Sciatic nerve (tissue), 2 donors: ENCODE measurements around the gene PPP1R9B. TPM values are rescaled to one million over a fixed set of nuclear protein-coding genes. Genes with fewer than 3 reads are reported as not detected.
A peak's percentile ranks its signal among the peaks of the same experiment; 100 is the strongest.

Experiments used
- ATAC-seq: fragments of 200-7000 bp; cut with Tn5 transposase; one replicate; pipeline ENCODE4 v1.9.1; 2020; ENCODE audit warnings: mild to moderate bottlenecking, moderate library complexity
- DNase-seq: peaks from one replicate; pipeline ENCODE4 v3.0.0-alpha.2; 2020; ENCODE audit warnings: low spot score
- intact Hi-C: fragments of 100-400 bp; cut with DNase I; formaldehyde crosslinking; loops from one replicate; pipeline ENCODE4 v1.14.2; 2022
- total RNA-seq: library from RNA; stranded (reverse); fragmentation: NEBNext Ultra II Directional; extraction: Animal tissue kit (Norgen Biotek cat#: 25700); gene quantifications from one replicate; pipeline ENCODE4 v1.2.1, GENCODE V29; 2021
- donor health status: DM: no; HTN: no; CAD: no.
- donor health status: DM: no; HTN: no; CAD: no.

Gene PPP1R9B
- total RNA-seq, 1 donor from 2014 or later = 58.8 TPM

- no peak for DNase-seq
- intact Hi-C loops = no loop called here
- ATAC-seq = no peak
Observed at GRCh38 chr17:50163843-50164696, 13.6 kb upstream of the PPP1R9B start.

- no peak for DNase-seq
- ATAC-seq = no peak
- intact Hi-C loops = no loop called here
Observed at GRCh38 chr17:50162466-50163254, 12.2 kb upstream of the PPP1R9B start.

GRCh38 chr17:50161911-50162288 lies 11.4 kb upstream of the PPP1R9B start:
- intact Hi-C loops = no loop called here
- DNase-seq = no peak
- ATAC-seq = peak; percentile 10

DNA sequence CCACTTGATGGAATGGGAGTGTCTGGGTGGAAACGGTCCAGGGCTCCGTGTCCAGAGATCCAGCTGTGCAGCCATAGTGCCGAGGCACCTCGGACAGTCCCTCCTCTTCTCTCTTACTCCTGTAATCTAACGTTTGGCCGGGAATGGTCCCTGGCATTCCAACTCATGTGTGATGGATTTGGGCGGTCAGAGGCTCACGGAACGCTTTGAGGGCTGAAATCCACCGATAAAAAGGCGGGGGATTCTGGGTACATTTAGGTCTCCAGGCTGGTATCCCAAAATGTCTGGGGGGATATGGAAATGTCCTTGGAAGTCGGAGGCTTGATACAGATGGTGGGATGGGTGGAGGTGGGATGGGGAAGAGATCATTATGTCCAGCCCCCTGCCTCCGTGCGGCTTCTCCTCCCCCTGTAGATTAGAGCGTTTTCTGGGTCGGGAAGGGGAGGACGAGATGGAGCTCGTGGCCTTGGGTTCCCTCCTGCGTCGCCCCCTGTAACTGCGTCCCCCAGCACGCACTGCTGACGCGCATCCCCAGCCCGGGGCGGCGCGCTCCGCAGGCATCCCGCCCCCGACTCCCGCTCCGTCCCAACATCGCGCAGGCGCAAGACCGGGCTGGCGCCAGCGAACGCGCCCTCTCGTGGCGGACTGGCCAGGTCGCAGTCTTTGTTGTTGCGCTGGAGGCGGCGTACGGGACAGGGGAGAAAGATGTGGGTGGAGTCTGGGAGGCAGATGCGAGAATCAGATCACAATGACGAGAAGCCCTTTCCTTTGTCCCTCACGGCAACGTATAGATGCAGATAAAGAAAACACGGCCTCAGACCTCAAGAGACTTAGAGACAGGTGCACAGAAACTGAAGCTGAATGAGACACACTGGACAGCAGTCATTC lies 10.8 kb upstream of the PPP1R9B start:
- intact Hi-C loops = no loop called here
- DNase-seq = peak; percentile 95
- ATAC-seq = peak; percentile 96

- ATAC-seq = no peak
- no peak for DNase-seq
- intact Hi-C loops = loop anchor here (10.0 kb wide), 1 partner anchor 63 kb away; the partner anchor contains the start of gene PDK2
Observed at GRCh38 chr17:50157891-50158290, 7.4 kb upstream of the PPP1R9B start.

- no peak for DNase-seq
- intact Hi-C loops = loop anchor here (10.0 kb wide), 1 partner anchor 60 kb away; the partner anchor contains the start of gene PDK2
- no peak for ATAC-seq
Observed at GRCh38 chr17:50155115-50155819, 4.8 kb upstream of the PPP1R9B start.

DNA sequence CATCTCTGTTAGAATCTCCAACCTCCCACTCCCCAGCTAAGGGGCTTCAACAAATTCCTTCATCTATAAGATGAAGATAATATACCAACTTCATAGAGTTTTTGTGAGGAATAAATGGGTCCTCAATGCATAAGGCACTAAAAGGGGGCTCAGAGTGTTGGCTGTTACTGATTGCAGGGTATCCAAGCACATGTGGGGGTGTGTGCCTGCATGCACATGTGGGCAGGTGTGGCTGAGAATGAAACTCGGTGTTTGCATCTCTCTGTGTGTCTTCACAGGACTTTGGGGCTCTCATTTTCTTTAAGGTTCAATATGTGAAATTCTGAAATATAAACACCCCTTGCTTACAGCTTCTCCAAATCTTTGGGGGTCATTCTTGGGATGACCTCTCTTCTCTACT lies 4.1 kb upstream of the PPP1R9B start:
- ATAC-seq (no peak), DNase-seq (no peak)
- intact Hi-C loops = loop anchor here (10.0 kb wide), 1 partner anchor 60 kb away; the partner anchor contains the start of gene PDK2

- ATAC-seq = no peak
- no peak for DNase-seq
- intact Hi-C loops = loop anchor here (10.0 kb wide), 1 partner anchor 59 kb away; the partner anchor contains the start of gene PDK2
Observed at GRCh38 chr17:50153650-50154575, 3.4 kb upstream of the PPP1R9B start.

DNA sequence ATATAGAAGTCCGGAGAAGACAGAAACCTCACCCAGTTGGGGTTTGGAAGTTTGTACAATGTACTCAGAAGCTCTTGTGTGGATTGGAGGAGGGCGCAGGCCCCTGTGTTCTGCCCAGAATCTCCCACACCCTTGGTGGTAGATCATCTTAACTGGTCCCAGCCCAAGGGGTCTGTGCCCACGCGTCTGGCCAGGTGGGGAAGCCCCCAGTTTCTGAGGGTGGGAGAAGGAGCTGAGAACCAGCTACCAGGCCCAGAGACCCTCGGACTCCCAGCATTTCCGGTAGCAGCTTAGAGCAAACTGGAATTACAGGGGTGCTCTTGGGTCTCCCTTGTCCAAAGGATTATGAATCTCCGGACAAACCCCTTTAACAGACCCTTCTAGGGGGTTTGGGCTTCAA lies 2.3 kb upstream of the PPP1R9B start:
- ATAC-seq = no peak
- DNase-seq = no peak
- intact Hi-C loops = loop anchor here (10.0 kb wide), 1 partner anchor 58 kb away; the partner anchor contains the start of gene PDK2

- ATAC-seq (peak; percentile 88), DNase-seq (peak; percentile 86)
- intact Hi-C loops = loop anchor here (10.0 kb wide), 1 partner anchor 57 kb away; the partner anchor contains the start of gene PDK2
Observed at GRCh38 chr17:50151937-50152547, 1.6 kb upstream of the PPP1R9B start.

DNA sequence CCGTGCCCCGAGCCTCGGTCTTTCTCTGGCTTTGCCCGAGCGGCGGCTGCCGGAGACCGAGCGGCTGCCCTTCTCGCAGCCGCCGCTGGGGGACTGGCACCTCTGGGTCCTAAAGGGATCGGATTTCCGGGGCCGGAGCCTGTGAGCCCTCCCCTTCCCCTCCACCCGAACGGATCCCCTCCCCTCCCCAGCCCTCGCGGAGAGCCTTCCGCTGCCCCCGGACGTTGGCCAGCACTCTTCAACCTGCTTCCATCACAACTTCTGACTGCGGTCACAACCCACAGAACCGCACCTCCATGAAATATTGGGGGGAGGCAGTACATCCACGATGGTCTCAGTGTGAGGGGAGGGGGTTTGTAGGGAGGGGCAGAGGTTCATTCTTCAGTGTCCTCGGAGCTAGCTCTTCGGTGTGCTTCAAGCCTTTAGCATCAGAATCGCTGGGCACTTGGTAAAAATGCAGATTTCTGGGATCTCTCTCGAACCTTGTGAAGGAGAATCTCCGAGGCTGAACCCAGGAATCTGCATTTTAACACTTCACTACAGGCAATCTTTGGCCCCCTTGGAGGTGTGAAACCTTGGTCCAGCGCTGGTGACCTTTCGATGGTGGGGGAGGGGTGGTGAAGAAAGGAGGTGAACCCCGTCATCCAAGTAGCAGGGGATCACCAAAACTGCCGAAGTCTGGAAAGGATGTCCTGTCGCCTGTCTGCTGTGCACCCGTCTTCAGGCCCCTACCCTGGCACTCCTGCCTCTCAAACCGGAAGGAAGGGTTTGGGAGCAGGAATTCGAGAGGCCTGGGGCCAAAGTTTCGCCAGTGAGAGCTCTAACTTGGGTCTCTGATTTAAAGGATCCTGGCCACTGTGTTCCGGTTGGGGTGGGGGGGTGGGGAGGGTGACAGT lies 812 bp upstream of the PPP1R9B start:
- DNase-seq = peak; percentile 94
- intact Hi-C loops = loop anchor here (10.0 kb wide), 1 partner anchor 56 kb away; the partner anchor contains the start of gene PDK2
- ATAC-seq = peak; percentile 85

DNA sequence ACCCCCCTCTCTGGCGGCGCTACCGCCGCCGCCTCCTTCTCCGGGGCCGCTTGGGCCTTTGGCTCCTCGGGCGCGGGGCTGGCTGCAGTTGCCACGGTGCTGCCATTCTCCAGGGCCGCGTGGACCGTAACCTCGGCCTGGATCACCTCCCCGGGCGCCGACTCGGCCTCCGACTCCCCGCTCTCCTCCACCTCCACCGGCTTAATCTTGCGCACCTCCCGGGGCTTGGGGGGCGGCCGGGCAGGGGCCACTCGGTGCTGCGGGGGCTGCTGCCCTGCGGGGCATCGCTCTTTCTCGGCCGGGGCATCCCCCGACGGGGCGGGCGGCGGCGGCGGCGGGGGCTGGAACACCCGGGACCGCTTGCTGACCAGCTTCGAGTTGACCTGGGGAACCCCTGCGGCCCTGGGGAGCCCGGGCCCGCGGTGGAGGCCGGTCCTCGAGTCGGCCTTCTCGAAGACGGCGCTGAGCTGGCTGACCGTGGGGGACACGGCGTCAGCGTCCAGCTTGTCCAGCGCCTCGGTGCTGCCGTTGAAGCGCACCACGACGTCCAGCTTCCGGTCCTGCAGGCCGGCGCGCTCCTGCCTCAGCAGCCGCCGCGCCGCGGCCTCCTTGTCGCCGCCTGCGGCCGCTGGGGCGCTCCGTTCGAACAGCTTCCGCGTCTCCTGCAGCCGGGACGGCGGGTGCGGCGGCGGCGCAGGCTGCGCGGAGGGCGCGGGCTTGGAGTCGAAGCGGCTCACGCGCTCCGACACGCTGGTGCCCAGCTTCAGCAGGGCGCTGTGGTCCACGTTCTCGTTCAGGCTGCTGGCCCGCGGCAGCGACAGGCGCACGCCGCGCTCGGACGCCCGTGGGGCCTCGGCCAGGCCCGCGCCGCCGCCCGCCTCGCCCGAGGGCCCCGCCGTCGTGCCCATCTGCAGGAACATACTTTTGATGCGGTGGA lies 792 bp downstream of the PPP1R9B start:
- DNase-seq = no peak
- intact Hi-C loops = loop anchor here (10.0 kb wide), 1 partner anchor 55 kb away; the partner anchor contains the start of gene PDK2
- no peak for ATAC-seq

DNA sequence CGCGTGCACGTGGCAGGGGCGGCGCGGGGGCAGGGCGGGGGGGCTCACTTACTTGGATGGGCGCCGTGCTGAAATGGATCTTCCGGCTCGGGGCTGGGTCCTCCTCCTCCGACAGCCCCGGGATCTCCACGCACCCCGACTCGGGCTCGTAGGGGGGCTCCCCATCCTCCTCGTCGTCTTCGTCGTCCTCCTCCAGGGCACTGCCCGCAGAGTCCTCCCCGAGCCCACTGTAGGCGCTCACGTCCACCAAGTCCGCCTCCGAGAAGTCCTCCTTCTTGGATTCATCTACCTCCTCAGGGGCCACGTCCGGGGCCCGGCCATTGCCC lies 1.4 kb downstream of the PPP1R9B start:
- DNase-seq (no peak), ATAC-seq (no peak)
- intact Hi-C loops = no loop called here

DNA sequence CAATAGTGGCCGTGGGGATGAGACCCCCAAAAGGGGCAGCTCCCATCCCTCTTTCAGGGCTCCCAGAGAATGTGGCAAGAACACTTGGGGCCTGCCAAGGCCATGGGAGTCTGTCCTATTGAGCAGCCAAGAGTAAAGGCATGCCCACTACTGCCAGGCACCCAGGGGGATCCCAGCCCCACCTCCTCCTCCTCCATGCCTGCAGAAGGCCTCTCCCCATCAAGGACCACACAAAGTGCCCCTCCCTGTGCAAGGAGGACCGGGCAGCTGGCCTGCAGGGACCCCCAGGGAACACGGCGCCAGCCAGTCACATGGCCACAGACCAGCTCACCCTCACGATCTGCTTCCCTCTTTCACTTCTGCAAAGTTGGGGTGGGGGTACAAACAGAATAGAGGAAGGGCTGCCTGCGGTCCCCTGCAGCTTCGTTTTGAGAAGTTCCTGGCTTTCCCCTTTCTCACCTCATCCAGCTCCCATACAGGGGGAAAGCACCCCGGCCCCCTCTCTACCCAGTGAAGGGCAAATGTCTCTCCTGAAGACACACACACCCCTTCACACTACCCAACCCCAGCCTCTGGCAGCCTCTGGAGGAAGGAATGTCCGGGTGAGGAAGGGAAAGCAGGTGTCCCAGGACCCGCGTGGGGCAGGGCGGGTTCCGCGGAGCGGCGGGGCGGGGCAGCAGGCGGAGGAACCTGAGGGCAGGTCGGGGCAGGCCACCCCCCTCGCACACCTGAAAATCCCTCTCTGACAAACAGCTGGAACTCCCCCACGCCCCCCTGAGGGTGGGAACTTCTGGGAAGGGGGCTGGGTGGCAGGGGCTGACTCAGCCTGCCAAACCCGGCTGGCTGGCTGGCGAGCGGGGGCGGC lies 2.0 kb downstream of the PPP1R9B start:
- DNase-seq (no peak), ATAC-seq (peak; percentile 11)
- intact Hi-C loops = no loop called here
